MCF 10A (cell line): Measurements from ENCODE around the gene PRKG1. TPM values are rescaled to one million over a fixed set of nuclear protein-coding genes. Genes with fewer than 3 reads are reported as not detected.

Experiments
- BruUV-seq: library from RNA; stranded (reverse); fragments of 400-500 nt; replicated peaks from 2 replicates; lab custom pipeline; 2021; lab: Mats Ljungman, UMichigan
- CTCF ChIA-PET: fragments of 300-600 bp; sonication (Branson Sonifier 250); formaldehyde crosslinking; extraction: SDS; loops from one replicate; lab custom pipeline; 2021; ENCODE audit warnings: antibody characterized with exemption, inconsistent platforms; lab: Yijun Ruan, JAX
- POLR2A ChIA-PET: fragments of 300-600, 350-650 bp; sonication (Branson Sonifier 250); formaldehyde crosslinking; extraction: SDS; loops from one replicate; lab custom pipeline; 2020; ENCODE audit warnings: antibody characterized with exemption, inconsistent platforms; lab: Yijun Ruan, JAX
- DNase-seq: peaks from one replicate; pipeline ENCODE4 v3.0.0-alpha.2; 2018; ENCODE audit not compliant: unreplicated experiment
- H3K27ac Mint-ChIP-seq: one replicate; pipeline ENCODE4 v1.8.0; 2022; ENCODE audit warnings: mild to moderate bottlenecking, low read depth, mixed read lengths; ENCODE audit not compliant: unreplicated experiment
- H3K27me3 Mint-ChIP-seq: one replicate; pipeline ENCODE4 v1.8.0; 2022; ENCODE audit warnings: mixed read lengths; ENCODE audit not compliant: insufficient read depth, unreplicated experiment
- H3K36me3 Mint-ChIP-seq: one replicate; pipeline ENCODE4 v1.8.0; 2022; ENCODE audit warnings: mild to moderate bottlenecking, moderate library complexity, mixed read lengths; ENCODE audit not compliant: insufficient read depth, unreplicated experiment
- H3K4me1 Mint-ChIP-seq: one replicate; pipeline ENCODE4 v1.8.0; 2022; ENCODE audit warnings: mixed read lengths; ENCODE audit not compliant: insufficient read depth, unreplicated experiment
- H3K4me3 Mint-ChIP-seq: one replicate; pipeline ENCODE4 v1.8.0; 2022; ENCODE audit warnings: mild to moderate bottlenecking, moderate library complexity, mixed read lengths; ENCODE audit not compliant: unreplicated experiment
- H3K9me3 Mint-ChIP-seq: one replicate; pipeline ENCODE4 v1.8.0; 2022; ENCODE audit warnings: mixed read lengths; ENCODE audit not compliant: unreplicated experiment
- CTCF ChIP-seq: fragments of 200-600 bp; IDR thresholded peaks from one replicate; pipeline ENCODE4 v1.8.0; 2022; ENCODE audit warnings: antibody characterized with exemption, mild to moderate bottlenecking; ENCODE audit not compliant: unreplicated experiment
- intact Hi-C: fragments of 100-400 bp; cut with micrococcal nuclease; formaldehyde crosslinking; loops from 2 replicates; pipeline ENCODE4 v1.14.1; 2022
- total RNA-seq: library from RNA; stranded (reverse); gene quantifications from 2 replicates; pipeline ENCODE4 v1.2.3, GENCODE V29; 2022

The PRKG1 gene
- total RNA-seq, 1 experiment from 2014 or later, result 0.09 TPM

GRCh38 chr10:51915031-51915542, 840.8 kb downstream of the PRKG1 start:
- DNase-seq, result no peak
- ChIA-PET POLR2A (no interaction called here), CTCF (no interaction called here)
- no peaks in the 10 kb centered on the region for H3K9me3 Mint-ChIP-seq
- no peak for TF ChIP-seq CTCF
- no peak overlapping the region for H3K4me3 Mint-ChIP-seq
- intact Hi-C loops, result no loop called here
- H3K27ac Mint-ChIP-seq, result no peak overlapping the region
- BruUV-seq, result no TSS peak
- H3K4me1 Mint-ChIP-seq, result no peaks in the 10 kb centered on the region
- no peaks in the 10 kb centered on the region for H3K36me3 Mint-ChIP-seq
- peaks cover 36% of the 10 kb centered on the region for H3K27me3 Mint-ChIP-seq

- CTCF ChIA-PET, result no interaction called here
- H3K36me3 Mint-ChIP-seq, result no peaks in the 10 kb centered on the region
- H3K27ac Mint-ChIP-seq, result no peak overlapping the region
- no TSS peak for BruUV-seq
- H3K9me3 Mint-ChIP-seq, result no peaks in the 10 kb centered on the region
- peaks cover 21% of the 10 kb centered on the region for H3K27me3 Mint-ChIP-seq
- H3K4me3 Mint-ChIP-seq, result no peak overlapping the region
- no peak for DNase-seq
- TF ChIP-seq CTCF, result no peak
- POLR2A ChIA-PET, result no interaction called here
- intact Hi-C loops, result no loop called here
- H3K4me1 Mint-ChIP-seq, result no peaks in the 10 kb centered on the region
Measured at GRCh38 chr10:51918440-51918839, 844.2 kb downstream of the PRKG1 start.

- DNase-seq, result no peak
- Mint-ChIP-seq H3K36me3 (no peaks in the 10 kb centered on the region), H3K4me3 (no peak overlapping the region), H3K27ac (no peak overlapping the region), H3K4me1 (no peaks in the 10 kb centered on the region), H3K9me3 (no peaks in the 10 kb centered on the region), H3K27me3 (peaks cover 26% of the 10 kb centered on the region)
- TF ChIP-seq CTCF, result no peak
- intact Hi-C loops, result no loop called here
- POLR2A ChIA-PET, result no interaction called here
- BruUV-seq, result no TSS peak
- CTCF ChIA-PET, result interaction anchor here (0.7 kb wide), 2 partner anchors 425 to 860 kb away, joined by 3 to 6 read pairs; no protein-coding TSS in a partner anchor
Measured at GRCh38 chr10:51918884-51919325, 844.6 kb downstream of the PRKG1 start.

- CTCF ChIA-PET, result no interaction called here
- Mint-ChIP-seq H3K9me3 (no peaks in the 10 kb centered on the region), H3K36me3 (no peaks in the 10 kb centered on the region), H3K4me1 (no peaks in the 10 kb centered on the region), H3K27me3 (peaks cover 27% of the 10 kb centered on the region), H3K27ac (no peak overlapping the region), H3K4me3 (no peak overlapping the region)
- no TSS peak for BruUV-seq
- POLR2A ChIA-PET, result no interaction called here
- no peak for TF ChIP-seq CTCF
- no peak for DNase-seq
- intact Hi-C loops, result no loop called here
Measured at GRCh38 chr10:51920672-51921071, 846.4 kb downstream of the PRKG1 start.
